Activated naive CD4-positive, alpha-beta T cell treated with anti-CD3 and anti-CD28 coated beads, Interleukin-2, amount 50 U/mL, for 16 hours (primary cell): Measurements from ENCODE around the gene HHAT.
"Not testable (repeated sequence)": the region's sequence is repeated elsewhere in the genome, so short reads cannot be mapped to it uniquely, and the experiment has no call there.

Experiments used
- DNase-seq: peaks from one replicate; pipeline ENCODE4 v3.0.0-alpha.2; 2020

Gene HHAT

DNA sequence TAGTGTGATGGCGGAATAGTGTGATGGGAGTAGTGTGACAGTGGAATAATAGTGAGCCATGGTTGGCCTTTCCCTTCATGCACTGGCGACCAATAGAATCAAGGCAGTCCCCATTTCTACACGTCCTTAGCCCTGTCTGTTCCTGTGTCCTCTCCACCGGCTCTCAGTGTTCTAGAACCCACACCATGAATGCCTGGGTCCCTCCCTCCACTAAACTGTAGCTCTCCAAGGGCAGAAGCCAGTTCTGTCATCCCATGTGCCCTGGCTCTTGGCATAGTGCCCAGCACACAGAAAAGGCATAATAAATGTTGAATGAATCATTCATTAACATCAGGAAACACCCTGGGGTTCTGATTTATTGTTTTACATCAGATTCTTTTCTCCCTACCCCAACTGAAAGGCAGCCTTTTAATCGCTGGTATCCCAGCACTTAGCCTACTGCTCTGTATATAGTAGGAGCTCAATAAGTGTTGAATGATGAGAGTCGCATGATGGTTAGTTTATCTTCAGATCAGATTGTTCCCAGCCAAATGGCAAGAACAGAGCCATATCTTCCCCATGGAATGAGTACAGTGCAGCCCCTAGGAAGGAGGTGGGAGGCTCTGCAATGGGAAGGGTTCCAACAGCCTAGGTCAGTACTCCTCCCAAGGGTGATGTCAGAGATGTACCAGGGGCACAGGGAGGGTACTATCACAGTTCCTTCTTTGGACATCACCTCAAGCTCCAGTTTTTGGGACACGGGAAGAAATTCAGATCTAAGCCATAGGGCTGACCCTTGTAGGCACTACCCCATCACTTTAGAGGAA lies 325.7 kb downstream of the HHAT start:
- DNase-seq = peak; percentile 32

GRCh38 chr1:210655511-210655910 lies 326.8 kb downstream of the HHAT start:
- no peak for DNase-seq

GRCh38 chr1:210657806-210658205 lies 329.1 kb downstream of the HHAT start:
- DNase-seq = no peak

DNA sequence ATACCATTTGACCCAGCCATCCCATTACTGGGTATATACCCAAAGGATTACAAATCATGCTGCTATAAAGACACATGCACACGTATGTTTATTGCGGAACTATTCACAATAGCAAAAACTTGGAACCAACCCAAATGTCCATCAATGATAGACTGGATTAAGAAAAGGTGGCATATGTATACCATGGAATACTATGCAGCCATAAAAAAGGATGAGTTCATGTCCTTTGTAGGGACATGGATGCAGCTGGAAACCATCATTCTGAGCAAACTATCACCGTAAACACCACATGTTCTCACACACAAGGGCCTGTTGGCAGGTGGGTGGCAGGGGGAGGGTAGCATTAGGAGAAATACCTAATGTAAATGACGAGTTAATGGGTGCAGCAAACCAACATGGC lies 332.8 kb downstream of the HHAT start:
- DNase-seq = not testable (repeated sequence)

GRCh38 chr1:210662291-210663050 lies 333.8 kb downstream of the HHAT start:
- DNase-seq = no peak

DNA sequence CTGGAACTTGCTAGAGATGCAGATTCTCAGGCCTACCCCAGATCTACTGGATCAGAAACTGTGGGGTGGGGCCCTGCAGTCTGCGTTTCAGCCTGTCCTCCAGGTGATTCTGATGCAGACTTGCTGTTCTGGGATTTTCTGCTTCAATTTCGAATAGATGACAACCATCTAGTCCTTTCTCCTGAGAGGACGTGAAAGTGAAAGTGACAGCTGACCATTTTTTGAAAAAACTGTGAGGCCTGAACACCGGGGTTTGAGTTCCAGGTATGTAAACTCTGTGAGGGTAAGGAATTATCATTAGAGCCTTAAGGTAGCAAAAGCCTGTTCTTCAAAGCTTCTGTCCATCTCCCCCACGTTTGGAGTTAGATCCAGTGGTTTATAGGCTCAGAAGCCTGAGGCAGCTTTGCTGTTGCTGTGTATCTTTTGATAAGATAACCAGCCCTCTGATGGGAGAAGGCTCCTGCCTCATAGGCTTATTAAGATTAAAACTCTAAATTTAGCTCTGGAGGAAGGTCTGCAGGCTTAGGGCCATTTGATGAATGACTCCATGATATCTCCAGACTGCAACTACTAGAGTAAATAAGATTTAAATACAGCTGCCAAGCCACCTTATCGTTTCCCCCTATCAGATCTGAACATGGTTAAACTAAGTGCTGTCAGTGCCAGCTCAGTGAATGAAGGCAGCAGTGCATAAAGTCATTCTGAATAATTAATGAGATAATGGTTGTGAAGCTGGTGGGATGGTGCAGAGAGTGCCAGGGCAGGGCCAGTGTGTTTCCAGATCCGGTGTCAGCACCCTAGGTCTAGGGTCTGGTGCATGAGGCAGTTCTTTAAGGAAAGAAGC lies 335.2 kb downstream of the HHAT start:
- DNase-seq = no peak

- DNase-seq = no peak
These were observed 341.2 kb downstream of the HHAT start for GRCh38 chr1:210669951-210670350.

DNA sequence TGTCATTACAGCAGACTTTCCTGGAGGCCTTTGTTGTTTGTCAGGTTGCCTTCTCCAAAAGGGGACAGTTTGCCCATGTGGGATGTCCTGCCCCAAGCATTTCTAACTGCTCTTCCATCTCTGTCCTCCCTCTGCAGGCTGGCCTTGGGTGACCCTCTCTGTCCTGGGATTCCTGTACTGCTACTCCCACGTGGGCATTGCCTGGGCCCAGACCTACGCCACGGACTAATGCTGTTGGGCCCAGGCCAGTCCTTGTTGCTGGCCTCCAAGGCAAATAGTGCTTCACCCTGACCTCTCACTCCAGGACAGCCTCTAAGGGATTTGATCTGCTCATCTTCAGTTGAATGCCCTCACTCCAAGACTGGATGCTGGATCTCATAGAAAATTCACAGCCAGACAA lies 345.4 kb downstream of the HHAT start:
- no peak for DNase-seq

GRCh38 chr1:210676539-210676938 lies 347.8 kb downstream of the HHAT start:
- DNase-seq = no peak

GRCh38 chr1:210677533-210677932 lies 348.8 kb downstream of the HHAT start:
- no peak for DNase-seq

- DNase-seq = no peak
These were observed 349.6 kb downstream of the HHAT start for GRCh38 chr1:210678306-210678705.

DNA sequence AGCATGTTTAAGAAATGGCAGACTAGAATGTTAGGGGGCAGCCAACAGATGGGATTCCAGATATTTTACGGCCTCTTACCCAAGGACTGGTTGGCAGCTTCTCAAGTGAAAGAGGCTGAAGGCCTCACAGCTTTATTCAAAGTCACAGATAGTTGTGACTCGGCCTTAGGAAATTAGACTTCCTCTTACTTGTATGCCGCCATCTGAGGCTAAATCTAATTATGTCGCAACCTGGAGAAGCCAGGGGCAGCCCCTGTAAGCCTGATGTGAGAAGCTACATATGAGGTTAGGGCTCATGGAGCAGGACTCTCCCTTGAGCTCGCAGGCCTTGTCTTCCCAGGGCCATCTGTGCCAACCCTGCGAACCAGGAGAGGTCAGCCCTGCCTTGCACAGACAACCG lies 352.5 kb downstream of the HHAT start:
- no peak for DNase-seq

DNA sequence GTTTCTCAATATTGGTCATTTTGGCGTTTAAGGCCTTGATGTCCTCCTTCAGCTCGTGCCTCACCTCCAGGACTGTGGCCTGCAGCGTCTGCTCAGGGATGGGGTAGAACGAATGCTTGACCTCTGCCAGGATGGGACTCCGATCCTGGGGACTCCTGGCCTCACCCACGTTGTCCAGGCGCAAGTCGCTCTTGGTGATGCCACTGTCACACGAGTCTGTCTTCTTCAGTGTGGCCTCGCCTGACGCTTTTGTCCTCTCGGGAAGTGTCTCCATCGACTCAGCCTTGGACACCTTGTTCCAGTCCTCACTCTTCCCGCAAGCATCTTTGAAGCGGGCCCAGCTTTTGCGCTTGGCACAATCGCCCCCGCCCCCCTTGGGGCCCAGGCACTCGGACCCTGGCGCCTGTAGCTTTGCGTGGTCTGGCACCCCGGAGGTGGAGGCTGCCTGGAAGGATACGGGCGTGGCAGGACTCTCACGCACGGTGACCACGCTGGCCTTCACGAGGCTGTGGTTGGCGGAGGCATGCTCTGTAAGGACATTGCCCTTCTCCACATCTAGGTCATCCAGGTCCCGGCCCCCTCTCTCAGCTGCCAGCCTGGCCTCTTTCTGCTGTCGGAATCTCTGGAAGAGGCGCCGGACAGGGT lies 354.8 kb downstream of the HHAT start:
- DNase-seq = no peak

DNA sequence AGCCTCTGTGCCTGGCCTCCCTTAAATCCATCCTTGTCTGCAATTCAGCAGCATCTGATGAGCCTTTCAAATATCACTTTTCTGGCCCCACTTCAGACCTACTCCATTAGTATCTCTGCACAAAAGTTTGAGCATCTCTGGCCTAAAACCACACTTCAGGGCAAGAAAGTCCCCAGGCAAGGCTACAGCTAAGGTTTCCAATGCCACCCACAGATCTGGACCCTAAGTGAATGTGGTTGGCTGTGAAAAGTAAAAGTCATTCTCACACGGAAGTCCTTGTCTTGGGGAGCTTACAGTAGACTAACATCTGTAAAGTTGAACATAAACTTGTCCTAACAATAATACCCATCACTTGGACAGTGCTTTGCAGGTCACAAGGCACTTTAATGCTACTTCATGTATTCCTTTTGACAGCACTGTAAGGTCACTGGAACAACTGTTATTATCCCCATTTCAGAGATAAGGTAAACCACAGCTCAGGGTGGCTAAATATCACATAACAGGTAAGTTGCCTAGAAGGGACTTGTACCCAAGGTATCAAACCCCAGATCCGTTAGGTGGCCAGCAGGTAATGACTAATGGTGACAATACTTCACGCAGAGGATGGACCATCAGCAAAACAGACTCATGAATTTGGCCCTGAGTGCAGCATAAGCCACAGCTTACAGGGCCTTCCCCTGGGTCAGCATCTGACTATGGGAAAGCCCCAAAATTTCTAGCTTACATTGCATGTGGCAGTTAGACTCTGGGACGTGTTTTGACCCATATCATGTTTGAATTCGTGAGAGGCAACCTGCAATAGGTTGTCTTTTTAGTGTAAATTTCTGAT lies 356.0 kb downstream of the HHAT start:
- no peak for DNase-seq

DNA sequence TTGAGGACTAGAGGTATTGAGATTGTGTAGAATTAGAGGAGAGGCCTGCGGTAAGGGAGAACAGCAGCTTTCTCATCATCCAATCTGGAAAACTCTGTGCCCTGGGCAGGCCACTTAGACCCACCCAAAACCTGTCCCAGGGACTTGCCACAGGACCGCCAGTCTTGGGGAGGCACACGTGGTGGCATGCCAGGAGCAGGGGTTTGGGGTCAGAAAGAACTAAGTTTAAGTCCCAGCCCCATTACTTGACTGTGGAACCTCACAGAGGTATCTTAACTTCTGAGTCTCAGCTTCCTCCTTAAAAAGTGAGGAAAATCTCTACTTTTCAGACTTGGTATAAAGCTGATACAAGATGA lies 356.6 kb downstream of the HHAT start:
- DNase-seq = no peak

- no peak for DNase-seq
These were observed 358.1 kb downstream of the HHAT start for GRCh38 chr1:210686841-210687240.

DNA sequence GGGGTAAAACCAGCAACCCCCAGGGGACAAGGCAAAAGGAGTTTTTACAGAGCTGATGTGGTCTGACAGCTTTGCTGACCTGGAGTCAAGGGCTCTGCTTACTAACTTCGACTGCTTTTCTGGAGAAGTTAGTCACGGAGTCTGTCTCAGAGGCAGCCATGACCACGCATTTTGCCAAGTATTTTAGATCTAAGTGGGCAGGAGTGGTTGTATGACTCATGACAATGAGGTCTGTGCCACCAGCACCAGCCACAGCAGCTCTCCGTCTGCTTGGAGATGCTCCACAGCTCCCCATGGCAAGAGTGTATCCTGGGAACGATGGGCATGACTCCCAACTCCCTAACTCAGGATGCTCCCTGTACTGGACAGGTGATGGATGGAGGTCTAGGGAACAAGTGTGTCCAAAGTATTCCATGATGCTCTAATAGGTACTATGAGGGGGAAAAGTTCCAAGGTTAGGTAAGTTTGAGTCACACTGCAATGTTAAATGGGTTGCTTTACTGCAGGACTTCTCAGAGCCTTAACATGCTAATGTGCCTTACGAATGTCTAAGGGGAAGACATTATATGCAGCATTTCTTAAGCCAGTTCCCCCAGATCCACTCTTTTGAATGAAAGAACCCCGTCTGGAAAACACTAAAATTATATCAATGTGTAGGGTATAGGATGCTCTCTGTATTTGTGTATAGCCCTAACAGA lies 359.0 kb downstream of the HHAT start:
- no peak for DNase-seq

DNA sequence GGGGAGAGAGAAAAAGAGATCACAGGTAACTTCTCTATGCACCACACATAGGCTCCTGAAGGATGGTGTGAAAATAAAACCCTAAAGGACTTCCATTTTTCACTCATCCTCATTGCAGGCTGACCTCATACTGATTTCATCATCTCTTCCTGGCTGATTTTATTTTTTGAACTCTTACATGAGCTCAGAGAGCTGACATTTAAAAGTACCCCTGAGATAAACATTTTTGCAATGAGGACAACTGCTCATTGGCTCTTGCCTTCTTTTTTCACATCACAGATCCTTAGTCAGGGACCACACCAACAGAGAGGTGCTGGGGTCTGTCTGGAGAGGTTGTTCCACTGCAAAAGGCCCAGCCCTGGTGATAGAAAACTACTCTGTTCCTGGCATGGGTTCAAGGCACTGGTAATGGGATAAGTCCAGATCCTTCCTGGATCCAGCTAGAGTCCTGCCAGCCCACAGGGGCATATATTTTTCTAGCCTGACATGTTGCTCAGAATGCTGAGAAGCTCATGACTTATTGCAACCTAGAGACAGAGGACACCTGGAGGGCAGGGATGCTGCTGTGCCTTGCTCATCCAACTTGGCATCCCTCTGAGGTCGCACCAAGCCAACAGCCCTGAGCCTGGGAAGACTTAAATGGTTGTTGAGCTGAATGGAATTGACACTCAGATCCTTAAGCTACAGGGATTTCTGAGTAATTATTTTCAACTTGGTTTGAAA lies 360.0 kb downstream of the HHAT start:
- DNase-seq = no peak

GRCh38 chr1:210689826-210690225 lies 361.1 kb downstream of the HHAT start:
- no peak for DNase-seq

DNA sequence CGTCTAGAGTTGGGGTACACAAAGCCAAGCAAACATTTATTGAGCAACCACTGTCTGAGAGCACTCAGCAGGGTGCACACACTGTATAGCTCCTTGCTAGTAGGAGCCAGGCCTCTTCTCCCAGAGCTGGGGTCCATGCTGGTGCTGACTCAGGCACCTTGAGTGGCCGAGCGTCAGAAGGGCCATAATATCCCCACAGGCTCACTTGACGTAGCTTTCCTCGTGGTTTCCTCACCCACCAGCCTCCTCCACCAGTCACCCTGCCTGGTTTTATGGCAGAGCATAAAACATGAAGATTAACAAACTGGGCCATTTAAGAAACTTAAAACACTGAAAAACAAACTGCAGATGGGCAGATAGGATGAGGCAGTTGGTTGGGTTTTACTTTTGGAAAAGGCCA lies 361.5 kb downstream of the HHAT start:
- DNase-seq = no peak
